Endothelial cell of umbilical vein (primary cell): ENCODE results near the gene WLS. TPM values are rescaled to one million over a fixed set of nuclear protein-coding genes. Genes with fewer than 3 reads are reported as not detected.

Source experiments
- BruUV-seq: library from RNA; stranded (reverse); fragments of 400-500 nt; replicated peaks from 2 replicates; lab custom pipeline; 2021; lab: Mats Ljungman, UMichigan
- CTCF ChIA-PET: fragments of 300-600, 350-600 bp; sonication (Branson Sonifier 250); formaldehyde crosslinking; loops from one replicate; lab custom pipeline; 2021; ENCODE audit warnings: antibody characterized with exemption, inconsistent platforms; lab: Charles Lee
- POLR2A ChIA-PET: fragments of 300-600, 350-600 bp; sonication (Branson Sonifier 250); formaldehyde crosslinking; loops from one replicate; lab custom pipeline; 2021; ENCODE audit warnings: antibody characterized with exemption, inconsistent platforms; lab: Charles Lee
- DNase-seq: peaks from one replicate; pipeline ENCODE4 v3.0.0-alpha.2; 2011; ENCODE audit warnings: low read depth, low spot score
- FAIRE-seq: peaks from 2 replicates; lab custom pipeline; 2011; peaks lifted over from hg19 to GRCh38; lab: Jason Lieb, UNC
- H2AFZ ChIP-seq: 2 replicates; pipeline ENCODE4 v1.6.0; 2012; ENCODE audit warnings: low read depth, low read length, control low read depth, inconsistent platforms
- H3K27ac ChIP-seq: 2 replicates; pipeline ENCODE4 v1.5.1; 2011; ENCODE audit warnings: low read depth, mild to moderate bottlenecking, control low read depth, low read length, moderate library complexity; ENCODE audit not compliant: insufficient read depth
- H3K27me3 ChIP-seq, 2 experiments: 2 replicates each; pipeline versions ENCODE4 v1.6.0 to v1.6.1; 2011; ENCODE audit warnings: low read length in 2 of 2, mixed read lengths in 1 of 2; ENCODE audit not compliant: control insufficient read depth in 2 of 2, insufficient read depth in 2 of 2
- H3K36me3 ChIP-seq, 2 experiments: 2 replicates in 1 of 2; 3 replicates in 1 of 2; pipeline ENCODE4 v1.5.1; 2011; ENCODE audit warnings: low read length in 2 of 2, mild to moderate bottlenecking in 1 of 2, moderate library complexity in 1 of 2; ENCODE audit not compliant: control insufficient read depth in 2 of 2, insufficient read depth in 2 of 2; ENCODE audit errors: extremely low read depth in 1 of 2
- H3K4me1 ChIP-seq: 3 replicates; pipeline ENCODE4 v1.5.1; 2011; ENCODE audit warnings: mild to moderate bottlenecking, low read length; ENCODE audit not compliant: control insufficient read depth, insufficient read depth; ENCODE audit errors: extremely low read depth
- H3K4me2 ChIP-seq: 2 replicates; pipeline ENCODE4 v1.6.1; 2011; ENCODE audit warnings: low read length, control low read depth, mixed read lengths; ENCODE audit not compliant: insufficient read depth
- H3K4me3 ChIP-seq, 3 experiments: fragments of 200-600 bp in 1 of 3; sonication (generic), shearing (Covaris generic) in 1 of 3; replicated peaks in 1 of 3; 2 replicates each; pipeline ENCODE4 v1.5.1; 2011 to 2016; ENCODE audit warnings: control low read depth in 3 of 3, low read length in 3 of 3, mild to moderate bottlenecking in 2 of 3, inconsistent platforms in 1 of 3, low read depth in 1 of 3, moderate library complexity in 1 of 3; ENCODE audit not compliant: insufficient read depth in 1 of 3
- H3K79me2 ChIP-seq: 2 replicates; pipeline ENCODE4 v1.6.0; 2012; ENCODE audit warnings: low read length, inconsistent platforms; ENCODE audit not compliant: control insufficient read depth, insufficient read depth
- H3K9ac ChIP-seq: replicated peaks from 2 replicates; pipeline ENCODE3; 2011; ENCODE audit warnings: low read length, control low read depth; ENCODE audit not compliant: insufficient read depth; ENCODE audit errors: extremely low read depth
- H3K9me1 ChIP-seq: replicated peaks from 3 replicates; pipeline ENCODE4 v1.6.0; 2011; ENCODE audit warnings: mild to moderate bottlenecking, low read length; ENCODE audit not compliant: control insufficient read depth, insufficient read depth; ENCODE audit errors: extremely low read depth
- H3K9me3 ChIP-seq: replicated peaks from 2 replicates; pipeline ENCODE4 v1.5.1; 2012; ENCODE audit warnings: low read length, inconsistent platforms; ENCODE audit not compliant: control insufficient read depth, insufficient read depth
- H4K20me1 ChIP-seq: replicated peaks from 2 replicates; pipeline ENCODE3; 2011; ENCODE audit warnings: mild to moderate bottlenecking, low read length; ENCODE audit not compliant: control insufficient read depth, insufficient read depth; ENCODE audit errors: extremely low read depth
- CTCF ChIP-seq, 2 donors: IDR thresholded peaks; 1 replicate in 1 of 2; 2 replicates in 1 of 2; pipeline ENCODE4 v1.5.1; 2011; ENCODE audit warnings: low read length in 2 of 2, mild to moderate bottlenecking in 2 of 2, moderate library complexity in 2 of 2, control low read depth in 1 of 2, inconsistent platforms in 1 of 2, low read depth in 1 of 2; ENCODE audit not compliant: insufficient read depth in 1 of 2; ENCODE audit errors: extremely low read depth in 1 of 2
- EZH2 ChIP-seq: IDR thresholded peaks from 2 replicates; pipeline ENCODE4 v1.6.1; 2012; ENCODE audit warnings: borderline replicate concordance, low read depth, mild to moderate bottlenecking, moderate library complexity, low read length, inconsistent platforms; ENCODE audit not compliant: severe bottlenecking
- FOS ChIP-seq: IDR thresholded peaks from 2 replicates; pipeline ENCODE4 v1.6.1; 2011; ENCODE audit warnings: mild to moderate bottlenecking, low read length, moderate library complexity, borderline replicate concordance; ENCODE audit not compliant: insufficient read depth
- GATA2 ChIP-seq: IDR thresholded peaks from 2 replicates; pipeline ENCODE4 v1.7.0; 2011; ENCODE audit warnings: low read depth, mild to moderate bottlenecking, moderate library complexity, mixed read lengths, low read length; ENCODE audit not compliant: insufficient read length, insufficient read depth
- JUN ChIP-seq: IDR thresholded peaks from 2 replicates; pipeline ENCODE4 v1.6.1; 2011; ENCODE audit warnings: borderline replicate concordance, low read depth; ENCODE audit not compliant: insufficient read length, insufficient read depth
- MYC ChIP-seq: IDR thresholded peaks from one replicate; pipeline ENCODE4 v1.6.1; 2011; ENCODE audit warnings: mild to moderate bottlenecking, low read depth, low read length
- POLR2A ChIP-seq: IDR thresholded peaks from 2 replicates; pipeline ENCODE4 v1.6.1; 2012; ENCODE audit warnings: low read depth, mild to moderate bottlenecking, control low read depth, low read length
- POLR2AphosphoS5 ChIP-seq: IDR thresholded peaks from 2 replicates; pipeline ENCODE4 v1.6.1; 2012; ENCODE audit warnings: low read depth, mild to moderate bottlenecking, control low read depth, low read length, moderate library complexity; ENCODE audit not compliant: insufficient read depth
- dilution Hi-C: fragments of 300-500 bp; cut with MboI; formaldehyde crosslinking; loops from one replicate; pipeline ENCODE4 v1.15.0; 2019; ENCODE audit warnings: low sequenced_read_pairs; ENCODE audit not compliant: extremely low pct_ligation_motif_present
- intact Hi-C: fragments of 100-400 bp; cut with micrococcal nuclease; formaldehyde crosslinking; loops from one replicate; pipeline ENCODE4 v1.10.0; 2022
- polyA plus RNA-seq, 4 experiments: library from polyadenylated mRNA; depleted of rRNA in 3 of 4; stranded (reverse) in 3 of 4; unstranded in 1 of 4; fragments of >200 nt; gene quantifications; 2 replicates each; pipeline versions ENCODE4 v1.2.1 to v1.2.3, GENCODE V29; 2011 to 2012; ENCODE audit warnings: missing spikeins in 1 of 4
- total RNA-seq: library from RNA; stranded (reverse); gene quantifications from 2 replicates; pipeline ENCODE4 v1.2.3, GENCODE V29; 2021
- TF ChIP-seq, protein P1 (sequence below): IDR thresholded peaks from 2 replicates; pipeline ENCODE4 v1.6.1; 2011; ENCODE audit not compliant: insufficient read depth, insufficient read length

Gene WLS
- total and polyA plus RNA-seq, 2 donors (not counting 3 experiments of a cell fraction or from before 2014, with no cell fraction given): 121 to 199 TPM

DNA sequence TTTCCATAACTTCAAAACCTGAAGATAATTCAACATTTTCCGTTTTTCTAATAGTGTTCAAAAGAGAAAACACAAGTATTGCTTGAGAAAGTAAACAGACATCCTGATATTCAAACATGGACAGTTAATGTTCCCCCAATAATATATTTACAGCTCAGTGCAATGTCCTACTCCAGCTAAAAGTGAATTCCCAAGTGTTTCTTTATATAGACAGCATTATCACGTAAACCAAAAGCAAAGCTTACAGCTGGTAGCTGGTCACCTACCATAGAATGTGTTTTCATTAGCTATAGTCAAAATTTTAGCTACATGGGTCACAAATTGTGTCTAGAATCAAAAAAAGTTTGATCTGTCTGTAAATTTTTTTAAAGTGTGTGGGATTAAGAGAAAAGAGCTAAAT is 34.9 kb downstream of the WLS start:
- no peak overlapping the region for H3K4me3 ChIP-seq
- ChIA-PET POLR2A (interaction anchor here (0.7 to 1.8 kb wide), 2 partner anchors 22 to 35 kb away, joined by 3 to 6 read pairs; partner anchors contain the start of gene WLS), CTCF (interaction anchor here (1.1 to 2.8 kb wide), 4 partner anchors 10 to 245 kb away, joined by 3 to 11 read pairs (median 8); no protein-coding TSS in a partner anchor)
- peaks cover 53% of the 10 kb centered on the region for H3K79me2 ChIP-seq
- dilution Hi-C loops (no loop called here), intact Hi-C loops (loop anchor here (1.0 kb wide), 1 partner anchor 9 kb away; no protein-coding TSS in a partner anchor)
- TF ChIP-seq JUN (no peak), FOS (no peak), POLR2AphosphoS5 (no peak), EZH2 (no peak)
- TF ChIP-seq, protein P1, sequence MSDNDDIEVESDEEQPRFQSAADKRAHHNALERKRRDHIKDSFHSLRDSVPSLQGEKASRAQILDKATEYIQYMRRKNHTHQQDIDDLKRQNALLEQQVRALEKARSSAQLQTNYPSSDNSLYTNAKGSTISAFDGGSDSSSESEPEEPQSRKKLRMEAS: no peak
- no peaks in the 10 kb centered on the region for H4K20me1 ChIP-seq
- no peak overlapping the region for H3K27ac ChIP-seq
- peaks cover 3% of the 10 kb centered on the region in 2 experiments for H3K36me3 ChIP-seq
- no peaks in the 10 kb centered on the region for H3K27me3 ChIP-seq
- no peaks in the 10 kb centered on the region for H3K9me1 ChIP-seq
- no peaks in the 10 kb centered on the region for H3K9me3 ChIP-seq
- FAIRE-seq (no peak), DNase-seq (no peak)
- peaks cover 23% of the 10 kb centered on the region for H3K4me1 ChIP-seq
- BruUV-seq: no TSS peak
- H3K9ac ChIP-seq: no peak overlapping the region
- H2AFZ ChIP-seq: no peak overlapping the region
- H3K4me2 ChIP-seq: no peak overlapping the region

DNA sequence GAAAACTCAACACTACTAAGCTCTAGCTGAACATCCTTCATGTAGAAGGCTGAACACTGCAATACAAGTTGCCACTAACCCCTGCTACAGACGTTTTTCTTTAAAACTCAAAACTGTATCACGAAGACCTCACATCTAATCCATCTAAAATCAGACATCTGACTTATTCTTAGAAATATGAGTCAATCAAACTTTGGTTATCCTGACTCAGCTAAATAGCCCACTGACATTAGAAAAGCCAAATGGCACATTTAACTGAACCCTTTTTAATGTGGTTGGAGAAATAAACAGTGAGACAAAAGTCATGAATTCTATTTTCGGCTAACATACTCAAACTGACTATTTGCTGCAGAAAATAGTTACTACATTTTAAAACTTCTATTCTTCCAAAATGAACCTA is 35.6 kb downstream of the WLS start:
- Histone ChIP-seq H3K9me3 (no peaks in the 10 kb centered on the region), H3K9ac (no peak overlapping the region), H3K4me3 (no peak overlapping the region), H3K9me1 (no peaks in the 10 kb centered on the region), H2AFZ (no peak overlapping the region), H3K4me1 (peaks cover 23% of the 10 kb centered on the region), H3K79me2 (peaks cover 47% of the 10 kb centered on the region), H3K36me3 (peaks cover 3 to 6% of the 10 kb centered on the region in 2 experiments), H4K20me1 (no peaks in the 10 kb centered on the region), H3K4me2 (no peak overlapping the region), H3K27me3 (no peaks in the 10 kb centered on the region), H3K27ac (no peak overlapping the region)
- ChIA-PET POLR2A (interaction anchor here (1.8 kb wide), 1 partner anchor 36 kb away, joined by 6 read pairs; the partner anchor contains the start of gene WLS), CTCF (interaction anchor here (0.8 to 2.8 kb wide), 2 partner anchors 23 to 76 kb away, joined by 3 to 11 read pairs; no protein-coding TSS in a partner anchor)
- dilution Hi-C loops (no loop called here), intact Hi-C loops (loop anchor here (1.0 kb wide), 1 partner anchor 8 kb away; no protein-coding TSS in a partner anchor)
- no peak for DNase-seq
- TF ChIP-seq EZH2 (no peak), CTCF (IDR thresholded peaks at IDR 0.05; ENCODE audit: extremely low read depth in 1 of 2, insufficient read depth in 1 of 2, low read depth in 1 of 2, low read length in 2 of 2) (no peak), JUN (no peak), GATA2 (no peak), POLR2AphosphoS5 (no peak), POLR2A (no peak), MYC (no peak), FOS (no peak)
- TF ChIP-seq, protein P1: no peak
- no TSS peak for BruUV-seq
- no peak for FAIRE-seq
